Measurements from ENCODE around the gene MEGF11.

Gene MEGF11

DNA sequence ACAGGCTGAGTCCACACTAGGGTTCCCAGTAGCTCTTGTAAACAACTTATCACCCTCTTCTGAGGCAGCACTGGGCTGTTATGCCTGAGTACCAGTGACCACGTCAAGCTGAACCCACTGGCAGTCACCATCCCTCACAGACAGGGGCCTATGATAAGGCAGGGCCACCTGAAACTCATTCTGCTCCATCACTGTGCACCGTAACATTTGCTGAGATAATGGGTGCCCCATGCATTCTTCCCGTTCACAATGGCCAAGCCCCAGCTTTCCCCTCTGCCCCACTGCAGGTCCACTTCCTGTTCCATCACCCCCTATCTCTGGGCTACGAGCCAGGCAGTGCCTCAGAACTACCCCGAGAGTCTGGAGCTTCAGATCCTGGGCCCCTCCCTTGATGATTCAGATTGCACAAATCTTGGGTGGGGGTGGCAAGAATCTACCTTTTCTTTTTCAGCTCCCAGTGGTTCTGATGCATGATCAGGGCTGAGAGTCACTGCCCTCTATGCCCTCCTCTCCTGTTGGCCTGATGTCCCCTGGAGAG is 226.2 kb downstream of the MEGF11 start:
- peaks cover 60% of the 10 kb centered on the region for H3K27me3 ChIP-seq (ENCODE audit: low read depth, low read length)
- no peaks in the 10 kb centered on the region for H3K36me3 ChIP-seq (replicated peaks; ENCODE audit: low read depth, low read length)
- TF ChIP-seq, protein P1, sequence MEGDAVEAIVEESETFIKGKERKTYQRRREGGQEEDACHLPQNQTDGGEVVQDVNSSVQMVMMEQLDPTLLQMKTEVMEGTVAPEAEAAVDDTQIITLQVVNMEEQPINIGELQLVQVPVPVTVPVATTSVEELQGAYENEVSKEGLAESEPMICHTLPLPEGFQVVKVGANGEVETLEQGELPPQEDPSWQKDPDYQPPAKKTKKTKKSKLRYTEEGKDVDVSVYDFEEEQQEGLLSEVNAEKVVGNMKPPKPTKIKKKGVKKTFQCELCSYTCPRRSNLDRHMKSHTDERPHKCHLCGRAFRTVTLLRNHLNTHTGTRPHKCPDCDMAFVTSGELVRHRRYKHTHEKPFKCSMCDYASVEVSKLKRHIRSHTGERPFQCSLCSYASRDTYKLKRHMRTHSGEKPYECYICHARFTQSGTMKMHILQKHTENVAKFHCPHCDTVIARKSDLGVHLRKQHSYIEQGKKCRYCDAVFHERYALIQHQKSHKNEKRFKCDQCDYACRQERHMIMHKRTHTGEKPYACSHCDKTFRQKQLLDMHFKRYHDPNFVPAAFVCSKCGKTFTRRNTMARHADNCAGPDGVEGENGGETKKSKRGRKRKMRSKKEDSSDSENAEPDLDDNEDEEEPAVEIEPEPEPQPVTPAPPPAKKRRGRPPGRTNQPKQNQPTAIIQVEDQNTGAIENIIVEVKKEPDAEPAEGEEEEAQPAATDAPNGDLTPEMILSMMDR (IDR thresholded peaks at IDR 0.05; ENCODE audit: low read depth, low read length): no peak
- no peak for TF ChIP-seq EZH2phosphoT487 (IDR thresholded peaks at IDR 0.05; ENCODE audit: low read depth)
- H3K79me2 ChIP-seq (ENCODE audit: low read length): no peaks in the 10 kb centered on the region
- H4K20me1 ChIP-seq (ENCODE audit: insufficient read depth, low read length): no peaks in the 10 kb centered on the region
- peaks cover 20% of the 10 kb centered on the region for H3K4me1 ChIP-seq (ENCODE audit: low read length)
- H3K9me3 ChIP-seq (ENCODE audit: insufficient read depth, low read length): peaks cover 9% of the 10 kb centered on the region; the same call in 1 of the 2 replicates
- H3K27ac ChIP-seq (ENCODE audit: low read length): no peak overlapping the region
- no peak overlapping the region for H2AFZ ChIP-seq (ENCODE audit: low read depth, low read length)
- no peak overlapping the region for H3K9ac ChIP-seq (ENCODE audit: low read length)
- no peak overlapping the region for H3K4me3 ChIP-seq (ENCODE audit: low read length)
- no peak overlapping the region for H3K4me2 ChIP-seq (ENCODE audit: low read length)

DNA sequence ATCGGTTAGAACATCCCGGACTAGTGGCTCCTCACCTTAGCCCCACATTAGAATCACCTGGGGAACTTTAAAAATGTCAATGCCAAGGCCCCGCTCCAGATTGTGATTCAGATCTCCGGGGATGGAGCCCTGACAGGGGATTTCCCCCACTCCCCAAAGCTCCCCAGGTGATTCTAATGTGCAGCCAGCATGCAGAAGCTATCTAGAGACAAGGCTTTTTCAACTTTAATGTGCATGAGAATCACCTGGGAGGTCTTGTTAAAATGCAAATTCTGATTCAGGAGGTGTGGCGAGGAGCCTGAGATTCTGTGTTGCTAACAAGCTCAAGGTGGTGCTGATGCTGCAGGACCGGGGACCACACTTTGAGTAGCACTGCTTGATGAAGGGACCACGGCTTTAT is 227.6 kb downstream of the MEGF11 start:
- H3K27ac ChIP-seq (ENCODE audit: low read length): no peak overlapping the region

DNA sequence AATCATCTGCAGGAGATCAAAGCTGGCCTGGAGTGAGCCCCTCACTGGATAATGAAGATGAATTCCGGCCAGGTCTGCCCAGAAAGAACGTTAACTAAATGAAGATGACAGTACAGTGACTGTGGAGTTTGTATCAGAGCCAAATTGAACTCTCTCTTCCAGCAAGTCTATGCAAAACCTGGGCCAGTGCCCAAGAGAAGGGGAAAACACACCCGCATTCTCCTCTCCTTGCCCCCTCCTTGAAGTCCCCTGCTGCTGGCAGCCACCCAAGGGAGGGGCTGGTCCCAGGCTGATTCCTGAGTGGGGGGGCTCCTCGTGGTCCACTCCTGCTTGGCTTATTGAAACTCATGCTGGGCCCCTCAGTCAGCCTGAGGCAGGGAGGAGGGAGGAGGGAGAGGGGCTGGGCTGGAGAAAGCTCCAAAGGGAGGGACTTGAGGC is 228.5 kb downstream of the MEGF11 start:
- Histone ChIP-seq H3K27ac (ENCODE audit: low read length) (no peak overlapping the region), H4K20me1 (ENCODE audit: insufficient read depth, low read length) (no peaks in the 10 kb centered on the region), H3K9ac (ENCODE audit: low read length) (no peak overlapping the region), H3K4me3 (ENCODE audit: low read length) (no peak overlapping the region), H3K9me3 (ENCODE audit: insufficient read depth, low read length) (no peaks in the 10 kb centered on the region), H2AFZ (ENCODE audit: low read depth, low read length) (no peak overlapping the region), H3K4me1 (ENCODE audit: low read length) (peaks cover 31% of the 10 kb centered on the region), H3K36me3 (replicated peaks; ENCODE audit: low read depth, low read length) (no peaks in the 10 kb centered on the region), H3K27me3 (ENCODE audit: low read depth, low read length) (peaks cover 61% of the 10 kb centered on the region), H3K4me2 (ENCODE audit: low read length) (peak overlapping the region; percentile 35), H3K79me2 (ENCODE audit: low read length) (no peaks in the 10 kb centered on the region)
- TF ChIP-seq, protein P1 (IDR thresholded peaks at IDR 0.05; ENCODE audit: low read depth, low read length): no peak
- no peak for TF ChIP-seq EZH2phosphoT487 (IDR thresholded peaks at IDR 0.05; ENCODE audit: low read depth)

More for the DNA sequence above, 227.6 kb downstream of the MEGF11 start:
- no peak overlapping the region for H3K4me3 ChIP-seq (ENCODE audit: low read length)
- no peaks in the 10 kb centered on the region for H3K9me3 ChIP-seq (ENCODE audit: insufficient read depth, low read length)
- no peaks in the 10 kb centered on the region for H3K79me2 ChIP-seq (ENCODE audit: low read length)
- no peak overlapping the region for H3K9ac ChIP-seq (ENCODE audit: low read length)
- no peak overlapping the region for H2AFZ ChIP-seq (ENCODE audit: low read depth, low read length)
- H3K27me3 ChIP-seq (ENCODE audit: low read depth, low read length): peaks cover 61% of the 10 kb centered on the region
- 0 out of 2 replicates have a peak overlapping the region, but pooled peaks have one; percentile 2 for H3K4me2 ChIP-seq (ENCODE audit: low read length)
- H3K36me3 ChIP-seq (replicated peaks; ENCODE audit: low read depth, low read length): no peaks in the 10 kb centered on the region
- TF ChIP-seq EZH2phosphoT487 (IDR thresholded peaks at IDR 0.05; ENCODE audit: low read depth): no peak
- TF ChIP-seq, protein P1 (IDR thresholded peaks at IDR 0.05; ENCODE audit: low read depth, low read length): no peak
- peaks cover 31% of the 10 kb centered on the region for H3K4me1 ChIP-seq (ENCODE audit: low read length)
- no peaks in the 10 kb centered on the region for H4K20me1 ChIP-seq (ENCODE audit: insufficient read depth, low read length)

DNA sequence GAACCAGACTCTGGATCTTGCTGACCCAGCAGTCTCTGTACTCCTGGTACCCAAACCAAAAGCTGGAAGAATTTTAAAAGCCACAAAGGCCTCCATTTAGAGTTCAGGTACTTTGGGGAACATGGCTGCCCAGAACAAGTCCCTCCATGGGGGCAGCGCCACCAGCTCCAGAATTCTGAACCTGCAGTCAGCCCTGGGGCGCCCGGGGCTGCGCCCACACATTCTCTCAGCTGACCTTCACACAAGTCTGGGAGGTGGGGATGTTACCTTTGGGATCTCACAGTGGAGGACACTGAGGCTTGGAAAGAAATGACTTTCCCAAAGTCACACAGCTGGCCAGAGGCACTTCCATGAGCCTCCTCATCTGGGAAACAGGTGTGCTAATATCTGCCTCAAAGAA is 229.4 kb downstream of the MEGF11 start:
- no peak overlapping the region for H3K4me3 ChIP-seq (ENCODE audit: low read length)
- H3K36me3 ChIP-seq (replicated peaks; ENCODE audit: low read depth, low read length): no peaks in the 10 kb centered on the region
- H3K9me3 ChIP-seq (ENCODE audit: insufficient read depth, low read length): no peaks in the 10 kb centered on the region
- TF ChIP-seq EZH2phosphoT487 (IDR thresholded peaks at IDR 0.05; ENCODE audit: low read depth): no peak
- TF ChIP-seq, protein P1 (IDR thresholded peaks at IDR 0.05; ENCODE audit: low read depth, low read length): no peak
- H2AFZ ChIP-seq (ENCODE audit: low read depth, low read length): no peak overlapping the region
- H3K79me2 ChIP-seq (ENCODE audit: low read length): no peaks in the 10 kb centered on the region
- peaks cover 54% of the 10 kb centered on the region for H3K27me3 ChIP-seq (ENCODE audit: low read depth, low read length)
- no peak overlapping the region for H3K4me2 ChIP-seq (ENCODE audit: low read length)
- H4K20me1 ChIP-seq (ENCODE audit: insufficient read depth, low read length): no peaks in the 10 kb centered on the region
- peaks cover 31% of the 10 kb centered on the region for H3K4me1 ChIP-seq (ENCODE audit: low read length)
- no peak overlapping the region for H3K9ac ChIP-seq (ENCODE audit: low read length)
- H3K27ac ChIP-seq (ENCODE audit: low read length): no peak overlapping the region

All from OCI-LY3 (cell line).